GM18861 (cell line): ENCODE measurements around the gene TBL2.
"Not testable (repeated sequence)": the region's sequence is repeated elsewhere in the genome, so short reads cannot be mapped to it uniquely, and the experiment has no call there.

Experiments used
- ATAC-seq: cut with Tn5 transposase; IDR thresholded peaks from one replicate; pipeline ENCODE4 v1.9.1; 2021; ENCODE audit not compliant: unreplicated experiment

TBL2 gene

GRCh38 chr7:73606801-73607691 lies 28.7 kb upstream of the TBL2 start:
- ATAC-seq, result no peak

GRCh38 chr7:73605601-73606220 lies 27.3 kb upstream of the TBL2 start:
- ATAC-seq, result no peak

- ATAC-seq, result no peak
Observed at GRCh38 chr7:73602721-73603651, 24.6 kb upstream of the TBL2 start.

GRCh38 chr7:73599916-73600315 lies 21.5 kb upstream of the TBL2 start:
- no peak for ATAC-seq

GRCh38 chr7:73599151-73599882 lies 20.9 kb upstream of the TBL2 start:
- no peak for ATAC-seq

GRCh38 chr7:73597978-73598782 lies 19.8 kb upstream of the TBL2 start:
- no peak for ATAC-seq

- no peak for ATAC-seq
Observed at GRCh38 chr7:73596191-73597065, 18.0 kb upstream of the TBL2 start.

- no peak for ATAC-seq
Observed at GRCh38 chr7:73595358-73595757, 17.0 kb upstream of the TBL2 start.

- ATAC-seq, result no peak
Observed at GRCh38 chr7:73593207-73594045, 15.0 kb upstream of the TBL2 start.

GRCh38 chr7:73586911-73587310 lies 8.5 kb upstream of the TBL2 start:
- ATAC-seq, result no peak

- no peak for ATAC-seq
Observed at GRCh38 chr7:73585196-73585595, 6.8 kb upstream of the TBL2 start.

- no peak for ATAC-seq
Observed at GRCh38 chr7:73582664-73583202, 4.4 kb upstream of the TBL2 start.

GRCh38 chr7:73581006-73581405 lies 2.6 kb upstream of the TBL2 start:
- ATAC-seq, result not testable (repeated sequence)

- ATAC-seq, result peak; percentile 6
Observed at GRCh38 chr7:73577627-73578341, 595 bp downstream of the TBL2 start.

- no peak for ATAC-seq
Observed at GRCh38 chr7:73573791-73574190, 4.6 kb downstream of the TBL2 start.

- ATAC-seq, result no peak
Observed at GRCh38 chr7:73573276-73573675, 5.1 kb downstream of the TBL2 start.

GRCh38 chr7:73572767-73573186 lies 5.6 kb downstream of the TBL2 start:
- no peak for ATAC-seq
